OCI-LY7 (cell line): Measurements from ENCODE around the gene OPCML. TPM values are rescaled to one million over a fixed set of nuclear protein-coding genes. Genes with fewer than 3 reads are reported as not detected.

ENCODE experiments used
- BruUV-seq: library from RNA; stranded (reverse); fragments of 400-500 nt; replicated peaks from 2 replicates; lab custom pipeline; 2021; lab: Mats Ljungman, UMichigan
- CTCF ChIA-PET: fragments of 300-600 bp; sonication (Branson Sonifier 250); formaldehyde crosslinking; loops from one replicate; lab custom pipeline; 2022; ENCODE audit warnings: antibody characterized with exemption; ENCODE audit not compliant: unreplicated experiment; lab: Charles Lee
- POLR2A ChIA-PET: fragments of 300-600 bp; sonication (Branson Sonifier 250); formaldehyde crosslinking; loops from one replicate; lab custom pipeline; 2022; ENCODE audit warnings: antibody characterized with exemption; lab: Charles Lee
- DNase-seq: peaks from one replicate; pipeline ENCODE4 v3.0.0-alpha.2; 2015; ENCODE audit warnings: low spot score
- H2AFZ ChIP-seq: fragments of 200-600 bp; sonication (generic), shearing (Covaris generic); 2 replicates; pipeline ENCODE4 v1.6.1; 2014; ENCODE audit warnings: mild to moderate bottlenecking, antibody characterized with exemption, low read length, moderate library complexity
- H3K27ac ChIP-seq: fragments of 200-600 bp; sonication (generic); 2 replicates; pipeline ENCODE4 v1.5.1; 2014; ENCODE audit warnings: mixed run types, low read depth, mild to moderate bottlenecking, moderate library complexity, low read length, inconsistent platforms; ENCODE audit not compliant: poor library complexity, severe bottlenecking
- H3K36me3 ChIP-seq: fragments of 200-600 bp; sonication (generic); 2 replicates; pipeline ENCODE4 v1.6.1; 2014; ENCODE audit warnings: mild to moderate bottlenecking, antibody characterized with exemption, low read length, moderate library complexity, mixed read lengths; ENCODE audit not compliant: insufficient read depth
- H3K4me1 ChIP-seq: fragments of 200-600 bp; sonication (generic); 2 replicates; pipeline ENCODE4 v1.5.1; 2014; ENCODE audit warnings: mild to moderate bottlenecking, low read length; ENCODE audit not compliant: insufficient read depth, poor library complexity, severe bottlenecking
- H3K4me2 ChIP-seq: fragments of 200-600 bp; sonication (generic); 2 replicates; pipeline ENCODE4 v1.6.1; 2014; ENCODE audit warnings: mild to moderate bottlenecking, low read length
- H3K4me3 ChIP-seq: fragments of 200-600 bp; sonication (generic); 2 replicates; pipeline ENCODE4 v1.5.1; 2014; ENCODE audit warnings: mild to moderate bottlenecking, low read depth, low read length; ENCODE audit not compliant: poor library complexity, severe bottlenecking
- H3K79me2 ChIP-seq: fragments of 200-600 bp; sonication (generic); 2 replicates; pipeline ENCODE4 v1.6.1; 2016; ENCODE audit warnings: low read depth, mild to moderate bottlenecking, low read length, moderate library complexity, mixed read lengths; ENCODE audit not compliant: insufficient read depth
- H3K9me2 ChIP-seq: fragments of 200-600 bp; sonication (generic); 2 replicates; pipeline ENCODE4 v1.6.1; 2016; ENCODE audit warnings: mild to moderate bottlenecking, low read length, mixed read lengths; ENCODE audit not compliant: insufficient read depth
- H3K9me3 ChIP-seq: fragments of 200-600 bp; sonication (generic); 2 replicates; pipeline ENCODE4 v1.6.1; 2014; ENCODE audit warnings: mild to moderate bottlenecking, mixed run types, low read length, mixed read lengths
- H4K20me1 ChIP-seq: fragments of 200-600 bp; sonication (generic); 2 replicates; pipeline ENCODE4 v1.6.1; 2014; ENCODE audit warnings: mild to moderate bottlenecking, antibody characterized with exemption, low read length, moderate library complexity, mixed read lengths; ENCODE audit not compliant: insufficient read depth
- EZH2phosphoT487 ChIP-seq: fragments of 200-600 bp; sonication (generic); IDR thresholded peaks from 2 replicates; pipeline ENCODE4 v1.6.1; 2018; ENCODE audit warnings: low read depth, borderline replicate concordance, mild to moderate bottlenecking, mixed run types, antibody characterized with exemption, low read length, moderate library complexity, mixed read lengths
- intact Hi-C: fragments of 100-400 bp; cut with micrococcal nuclease; formaldehyde crosslinking; loops from one replicate; pipeline ENCODE4 v1.10.0; 2022; ENCODE audit not compliant: unreplicated experiment
- total RNA-seq, 2 experiments: library from RNA; depleted of rRNA in 1 of 2; stranded (reverse); fragments of >200 nt in 1 of 2; shearing (Covaris generic) in 1 of 2; gene quantifications; 2 replicates each; pipeline ENCODE4 v1.2.3, GENCODE V29; 2014 to 2022
- TF ChIP-seq, protein P1 (sequence below): fragments of 200-600 bp; sonication (generic); conservative IDR thresholded peaks from 2 replicates; pipeline ENCODE4 v1.5.1; 2014; ENCODE audit warnings: mild to moderate bottlenecking, antibody characterized with exemption, low read length, moderate library complexity, mixed read lengths

Gene OPCML
- total RNA-seq, 2 experiments from 2014 or later: not detected

GRCh38 chr11:132777067-132777975, 755.0 kb downstream of the OPCML start:
- Histone ChIP-seq H3K79me2 (no peaks in the 10 kb centered on the region), H3K27ac (no peak overlapping the region), H2AFZ (no peak overlapping the region), H3K9me2 (no peaks in the 10 kb centered on the region), H3K4me2 (no peak overlapping the region), H4K20me1 (no peaks in the 10 kb centered on the region), H3K4me3 (no peak overlapping the region), H3K4me1 (no peaks in the 10 kb centered on the region), H3K36me3 (no peaks in the 10 kb centered on the region), H3K9me3 (no peaks in the 10 kb centered on the region)
- TF ChIP-seq, protein P1, sequence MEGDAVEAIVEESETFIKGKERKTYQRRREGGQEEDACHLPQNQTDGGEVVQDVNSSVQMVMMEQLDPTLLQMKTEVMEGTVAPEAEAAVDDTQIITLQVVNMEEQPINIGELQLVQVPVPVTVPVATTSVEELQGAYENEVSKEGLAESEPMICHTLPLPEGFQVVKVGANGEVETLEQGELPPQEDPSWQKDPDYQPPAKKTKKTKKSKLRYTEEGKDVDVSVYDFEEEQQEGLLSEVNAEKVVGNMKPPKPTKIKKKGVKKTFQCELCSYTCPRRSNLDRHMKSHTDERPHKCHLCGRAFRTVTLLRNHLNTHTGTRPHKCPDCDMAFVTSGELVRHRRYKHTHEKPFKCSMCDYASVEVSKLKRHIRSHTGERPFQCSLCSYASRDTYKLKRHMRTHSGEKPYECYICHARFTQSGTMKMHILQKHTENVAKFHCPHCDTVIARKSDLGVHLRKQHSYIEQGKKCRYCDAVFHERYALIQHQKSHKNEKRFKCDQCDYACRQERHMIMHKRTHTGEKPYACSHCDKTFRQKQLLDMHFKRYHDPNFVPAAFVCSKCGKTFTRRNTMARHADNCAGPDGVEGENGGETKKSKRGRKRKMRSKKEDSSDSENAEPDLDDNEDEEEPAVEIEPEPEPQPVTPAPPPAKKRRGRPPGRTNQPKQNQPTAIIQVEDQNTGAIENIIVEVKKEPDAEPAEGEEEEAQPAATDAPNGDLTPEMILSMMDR: no peak
- no peak for TF ChIP-seq EZH2phosphoT487
- no TSS peak for BruUV-seq
- no peak for DNase-seq
- intact Hi-C loops: no loop called here
- CTCF ChIA-PET: interaction anchor here (0.6 kb wide), 1 partner anchor 9 kb away, joined by 4 read pairs; no protein-coding TSS in a partner anchor
- POLR2A ChIA-PET: interaction anchor here (0.6 kb wide), 1 partner anchor 509 kb away, joined by 3 read pairs; no protein-coding TSS in a partner anchor

- H3K9me3 ChIP-seq: no peaks in the 10 kb centered on the region
- no peaks in the 10 kb centered on the region for H3K9me2 ChIP-seq
- H3K79me2 ChIP-seq: no peaks in the 10 kb centered on the region
- H3K4me1 ChIP-seq: no peaks in the 10 kb centered on the region
- H3K27ac ChIP-seq: no peak overlapping the region
- no peak for DNase-seq
- TF ChIP-seq EZH2phosphoT487: no peak
- TF ChIP-seq, protein P1: no peak
- H2AFZ ChIP-seq: no peak overlapping the region
- H3K36me3 ChIP-seq: no peaks in the 10 kb centered on the region
- no TSS peak for BruUV-seq
- ChIA-PET POLR2A (no interaction called here), CTCF (no interaction called here)
- H3K4me3 ChIP-seq: no peak overlapping the region
- H3K4me2 ChIP-seq: no peak overlapping the region
- intact Hi-C loops: no loop called here
- no peaks in the 10 kb centered on the region for H4K20me1 ChIP-seq
These were observed 758.5 kb downstream of the OPCML start for GRCh38 chr11:132773751-132774150.
